Panc1 (cell line): ENCODE data around the gene SPEM3.

ENCODE experiments used
- CTCF ChIP-seq: fragments of 450-650 bp; IDR thresholded peaks from 2 replicates; pipeline ENCODE4 v1.5.1; 2017; ENCODE audit warnings: mild to moderate bottlenecking
- POLR2AphosphoS5 ChIP-seq: IDR thresholded peaks from 2 replicates; pipeline ENCODE4 v1.6.1; 2012; ENCODE audit warnings: mild to moderate bottlenecking, low read depth, low read length, moderate library complexity
- REST ChIP-seq, 2 experiments: IDR thresholded peaks; 2 replicates each; pipeline ENCODE4 v1.6.1; 2011 to 2012; ENCODE audit warnings: low read depth in 2 of 2, control low read depth in 1 of 2, low read length in 1 of 2, mild to moderate bottlenecking in 1 of 2, moderate library complexity in 1 of 2; ENCODE audit not compliant: insufficient read depth in 1 of 2
- TCF7L2 ChIP-seq: IDR thresholded peaks from 2 replicates; pipeline ENCODE4 v1.6.1; 2011; ENCODE audit warnings: mild to moderate bottlenecking, low read depth, low read length, inconsistent platforms

GRCh38 chr17:7421186-7421585 lies 7.5 kb upstream of the SPEM3 start:
- TF ChIP-seq TCF7L2 (no peak), CTCF (no peak), REST (IDR thresholded peaks at IDR 0.05; ENCODE audit: insufficient read depth in 1 of 2, low read depth in 2 of 2, low read length in 1 of 2) (no peak), POLR2AphosphoS5 (no peak)
